Panc1 (cell line): Measurements from ENCODE around the gene OR10T2.

Experiments
- CTCF ChIP-seq: fragments of 450-650 bp; IDR thresholded peaks from 2 replicates; pipeline ENCODE4 v1.5.1; 2017; ENCODE audit warnings: mild to moderate bottlenecking
- POLR2AphosphoS5 ChIP-seq: IDR thresholded peaks from 2 replicates; pipeline ENCODE4 v1.6.1; 2012; ENCODE audit warnings: mild to moderate bottlenecking, low read depth, low read length, moderate library complexity
- REST ChIP-seq, 2 experiments: IDR thresholded peaks; 2 replicates each; pipeline ENCODE4 v1.6.1; 2011 to 2012; ENCODE audit warnings: low read depth in 2 of 2, control low read depth in 1 of 2, low read length in 1 of 2, mild to moderate bottlenecking in 1 of 2, moderate library complexity in 1 of 2; ENCODE audit not compliant: insufficient read depth in 1 of 2
- SIN3A ChIP-seq: IDR thresholded peaks from 2 replicates; pipeline ENCODE4 v1.6.1; 2012; ENCODE audit warnings: low read depth, mild to moderate bottlenecking, low read length, moderate library complexity, borderline replicate concordance; ENCODE audit not compliant: insufficient read depth

GRCh38 chr1:158374860-158375259, 24.4 kb downstream of the OR10T2 start:
- TF ChIP-seq CTCF (no peak), POLR2AphosphoS5 (no peak), REST (IDR thresholded peaks at IDR 0.05; ENCODE audit: insufficient read depth in 1 of 2, low read depth in 2 of 2, low read length in 1 of 2) (no peak), SIN3A (no peak)
